IMR-90 (cell line): ENCODE results near the gene AGO3. TPM values are rescaled to one million over a fixed set of nuclear protein-coding genes. Genes with fewer than 3 reads are reported as not detected.

Experiments used
- ATAC-seq: fragments of 200-7000 bp; cut with Tn5 transposase; 2 replicates; pipeline ENCODE4 v1.9.1; 2020; ENCODE audit warnings: low read depth, mild to moderate bottlenecking, moderate library complexity
- BruUV-seq: library from RNA; stranded (reverse); fragments of 400-500 nt; replicated peaks from 2 replicates; lab custom pipeline; 2021; lab: Mats Ljungman, UMichigan
- CTCF ChIA-PET: fragments of 300-600 bp; formaldehyde crosslinking; extraction: SDS; loops from one replicate; lab custom pipeline; 2021; ENCODE audit warnings: antibody characterized with exemption; lab: Yijun Ruan, JAX
- POLR2A ChIA-PET: fragments of 300-600 bp; sonication (Branson Sonifier 250); formaldehyde crosslinking; loops from one replicate; lab custom pipeline; 2022; ENCODE audit warnings: antibody characterized with exemption; ENCODE audit not compliant: unreplicated experiment; lab: Charles Lee
- DNase-seq: peaks from one replicate; pipeline ENCODE4 v3.0.0; 2013
- H2AFZ ChIP-seq: replicated peaks from 2 replicates; pipeline ENCODE3; 2013; ENCODE audit warnings: low read length, mild to moderate bottlenecking; ENCODE audit not compliant: poor library complexity
- H2AK5ac ChIP-seq: 2 replicates; pipeline ENCODE4 v1.6.1; 2013; ENCODE audit warnings: low read depth, low read length, inconsistent platforms
- H2AK9ac ChIP-seq: replicated peaks from 2 replicates; pipeline ENCODE3; 2013; ENCODE audit warnings: mild to moderate bottlenecking, low read depth, low read length, moderate library complexity; ENCODE audit not compliant: poor library complexity
- H2BK120ac ChIP-seq: 2 replicates; pipeline ENCODE4 v1.6.1; 2013; ENCODE audit warnings: low read depth, low read length, inconsistent platforms
- H2BK15ac ChIP-seq: 3 replicates; pipeline ENCODE4 v1.6.1; 2013; ENCODE audit warnings: low read depth, low read length, inconsistent platforms
- H2BK20ac ChIP-seq: 2 replicates; pipeline ENCODE4 v1.6.1; 2013; ENCODE audit warnings: low read depth, mild to moderate bottlenecking, inconsistent platforms, low read length, moderate library complexity
- H2BK5ac ChIP-seq: 2 replicates; pipeline ENCODE4 v1.6.1; 2013; ENCODE audit warnings: mild to moderate bottlenecking, low read depth, low read length, inconsistent platforms; ENCODE audit not compliant: poor library complexity, severe bottlenecking
- H3K14ac ChIP-seq: replicated peaks from 2 replicates; pipeline ENCODE4 v1.6.1; 2013; ENCODE audit warnings: low read depth, low read length, inconsistent platforms
- H3K18ac ChIP-seq: 2 replicates; pipeline ENCODE4 v1.6.1; 2013; ENCODE audit warnings: low read depth, low read length, control low read depth
- H3K23ac ChIP-seq: 2 replicates; pipeline ENCODE4 v1.6.1; 2013; ENCODE audit warnings: low read depth, low read length, inconsistent platforms
- H3K27ac ChIP-seq: 2 replicates; pipeline ENCODE4 v1.5.1; 2013; ENCODE audit warnings: mild to moderate bottlenecking, control low read depth, low read length; ENCODE audit not compliant: insufficient read depth
- H3K27me3 ChIP-seq: 2 replicates; pipeline ENCODE4 v1.6.1; 2013; ENCODE audit warnings: low read length; ENCODE audit not compliant: control insufficient read depth, insufficient read depth
- H3K36me3 ChIP-seq: 2 replicates; pipeline ENCODE4 v1.6.1; 2013; ENCODE audit warnings: low read length, mixed read lengths; ENCODE audit not compliant: control insufficient read depth, insufficient read depth
- H3K4ac ChIP-seq: 2 replicates; pipeline ENCODE4 v1.6.1; 2013; ENCODE audit warnings: low read depth, low read length, inconsistent platforms
- H3K4me1 ChIP-seq: 2 replicates; pipeline ENCODE4 v1.6.1; 2013; ENCODE audit warnings: low read length, mixed read lengths; ENCODE audit not compliant: control insufficient read depth, insufficient read depth
- H3K4me2 ChIP-seq: 2 replicates; pipeline ENCODE4 v1.6.1; 2013; ENCODE audit warnings: low read depth, mild to moderate bottlenecking, control low read depth, low read length, moderate library complexity
- H3K4me3 ChIP-seq: 2 replicates; pipeline ENCODE4 v1.5.1; 2013; ENCODE audit warnings: low read depth, mild to moderate bottlenecking, control low read depth, low read length, moderate library complexity; ENCODE audit not compliant: insufficient read depth
- H3K56ac ChIP-seq: 2 replicates; pipeline ENCODE4 v1.6.1; 2013; ENCODE audit warnings: low read length, inconsistent platforms; ENCODE audit not compliant: insufficient read depth; ENCODE audit errors: extremely low read depth
- H3K79me1 ChIP-seq, 2 experiments: 2 replicates each; pipeline ENCODE4 v1.6.1; 2013; ENCODE audit warnings: low read length in 2 of 2, inconsistent platforms in 1 of 2, low read depth in 1 of 2
- H3K9ac ChIP-seq: 2 replicates; pipeline ENCODE4 v1.6.1; 2013; ENCODE audit warnings: low read depth, low read length, control low read depth
- H3K9me1 ChIP-seq: 2 replicates; pipeline ENCODE4 v1.6.1; 2013; ENCODE audit warnings: low read length, inconsistent platforms; ENCODE audit not compliant: insufficient read depth
- H3K9me3 ChIP-seq: 2 replicates; pipeline ENCODE4 v1.6.1; 2013; ENCODE audit warnings: low read length; ENCODE audit not compliant: control insufficient read depth, insufficient read depth
- H4K20me1 ChIP-seq: 2 replicates; pipeline ENCODE4 v1.6.1; 2013; ENCODE audit warnings: low read length, inconsistent platforms; ENCODE audit not compliant: insufficient read depth
- H4K5ac ChIP-seq: 2 replicates; pipeline ENCODE4 v1.6.1; 2013; ENCODE audit warnings: mild to moderate bottlenecking, low read depth, low read length, control low read depth
- H4K8ac ChIP-seq, 2 experiments: 2 replicates each; pipeline ENCODE4 v1.6.1; 2013; ENCODE audit warnings: low read depth in 2 of 2, low read length in 2 of 2, control low read depth in 1 of 2, inconsistent platforms in 1 of 2
- H4K91ac ChIP-seq: 2 replicates; pipeline ENCODE4 v1.6.1; 2013; ENCODE audit warnings: low read depth, low read length, inconsistent platforms; ENCODE audit not compliant: insufficient read depth
- CHD1 ChIP-seq: IDR thresholded peaks from 2 replicates; pipeline ENCODE4 v1.6.1; 2012; ENCODE audit warnings: low read depth, low read length, improper control_type of control experiment
- CTCF ChIP-seq: conservative IDR thresholded peaks from 2 replicates; pipeline ENCODE4 v1.5.1; 2012; ENCODE audit warnings: mild to moderate bottlenecking, low read depth, low read length, improper control_type of control experiment
- FOS ChIP-seq: fragments of 150-350 bp; IDR thresholded peaks from 2 replicates; pipeline ENCODE4 v1.6.1; 2016; ENCODE audit warnings: low read depth, low read length
- MAFK ChIP-seq: IDR thresholded peaks from 2 replicates; pipeline ENCODE4 v1.6.1; 2012; ENCODE audit warnings: low read depth, low read length, improper control_type of control experiment
- MAZ ChIP-seq: IDR thresholded peaks from 2 replicates; pipeline ENCODE4 v1.6.1; 2012; ENCODE audit warnings: low read depth, mild to moderate bottlenecking, low read length, improper control_type of control experiment, moderate library complexity, borderline replicate concordance
- POLR2A ChIP-seq: IDR thresholded peaks from 2 replicates; pipeline ENCODE4 v1.6.1; 2012; ENCODE audit warnings: mild to moderate bottlenecking, low read depth, low read length
- RAD21 ChIP-seq: IDR thresholded peaks from 2 replicates; pipeline ENCODE4 v1.6.1; 2012; ENCODE audit warnings: low read length, improper control_type of control experiment
- RCOR1 ChIP-seq: IDR thresholded peaks from 2 replicates; pipeline ENCODE4 v1.6.1; 2012; ENCODE audit warnings: mild to moderate bottlenecking, low read length, improper control_type of control experiment; ENCODE audit not compliant: insufficient replicate concordance
- SMC3 ChIP-seq: fragments of 150-350 bp; IDR thresholded peaks from 2 replicates; pipeline ENCODE4 v1.6.1; 2016; ENCODE audit warnings: low read depth, mild to moderate bottlenecking, antibody characterized with exemption, low read length, moderate library complexity
- dilution Hi-C: fragments of 300-500 bp; cut with HindIII; formaldehyde crosslinking; loops from one replicate; pipeline ENCODE4 v1.14.3; 2018; ENCODE audit warnings: low sequenced_read_pairs; ENCODE audit not compliant: unreplicated experiment
- in situ Hi-C: fragments of 300-500 bp; cut with MboI; formaldehyde crosslinking; loops from 3 replicates; pipeline ENCODE4 v1.14.3; 2019; ENCODE audit warnings: low sequenced_read_pairs, inconsistent platforms, mixed read lengths
- intact Hi-C: fragments of 100-400 bp; cut with micrococcal nuclease; formaldehyde crosslinking; loops from 2 replicates; pipeline ENCODE4 v1.10.0; 2022
- polyA plus RNA-seq, 3 experiments: library from polyadenylated mRNA; depleted of rRNA; stranded (reverse); fragments of >200 nt; gene quantifications; 2 replicates each; pipeline ENCODE4 v1.2.3, GENCODE V29; 2012; ENCODE audit warnings: low replicate concordance in 1 of 3
- total RNA-seq: library from RNA; depleted of rRNA; stranded (reverse); fragments of >200 nt; gene quantifications from 2 replicates; pipeline ENCODE4 v1.2.3, GENCODE V29; 2012
- TF ChIP-seq, protein P1 (sequence below): fragments of 150-350 bp; IDR thresholded peaks from 2 replicates; pipeline ENCODE4 v1.6.1; 2016; ENCODE audit warnings: low read depth, mild to moderate bottlenecking, low read length, moderate library complexity, borderline replicate concordance

The AGO3 gene
- total and polyA plus RNA-seq, 2 of the 4 experiments (the other 2 are of a cell fraction) = 8.9 to 25.6 TPM

DNA sequence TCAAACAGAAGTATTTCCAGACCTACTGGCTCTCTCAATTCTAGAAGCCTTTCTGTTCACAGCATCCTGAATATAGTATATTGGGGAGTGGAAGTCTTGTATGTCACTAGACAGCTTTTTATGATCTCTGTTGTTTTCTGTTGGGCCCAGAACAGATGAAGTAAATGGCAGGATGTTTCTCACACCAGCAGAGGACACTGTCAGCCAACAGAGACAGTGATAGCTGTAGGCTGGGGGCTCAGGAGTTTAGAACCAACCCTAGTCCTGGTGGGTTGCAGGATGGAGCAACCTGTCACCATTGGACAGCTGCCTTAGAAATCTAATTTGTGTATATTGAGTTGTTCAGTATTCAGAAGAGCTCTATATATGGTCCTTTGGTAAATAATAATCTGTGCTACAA is 31.0 kb upstream of the AGO3 start:
- Histone ChIP-seq H3K27ac (no peak overlapping the region), H3K4ac (no peak overlapping the region), H4K91ac (no peak overlapping the region), H2BK120ac (no peak overlapping the region), H3K18ac (no peak overlapping the region), H2AK9ac (no peak overlapping the region), H3K14ac (no peak overlapping the region), H3K4me3 (no peak overlapping the region), H4K5ac (no peak overlapping the region), H3K4me1 (no peaks in the 10 kb centered on the region), H3K23ac (no peak overlapping the region), H2BK15ac (no peak overlapping the region), H2AK5ac (no peak overlapping the region), H3K9ac (no peak overlapping the region), H4K20me1 (no peaks in the 10 kb centered on the region), H3K36me3 (peaks cover 21% of the 10 kb centered on the region), H2AFZ (no peak overlapping the region), H4K8ac (no peak overlapping the region), H3K9me1 (peaks cover 5% of the 10 kb centered on the region; the same call in 1 of the 2 replicates), H3K79me1 (no peaks in the 10 kb centered on the region), H3K27me3 (no peaks in the 10 kb centered on the region), H2BK20ac (no peak overlapping the region), H3K56ac (no peak overlapping the region), H3K9me3 (no peaks in the 10 kb centered on the region), H3K4me2 (no peak overlapping the region), H2BK5ac (no peak overlapping the region)
- TF ChIP-seq MAFK (no peak), RCOR1 (no peak), CTCF (no peak), FOS (no peak), SMC3 (no peak), RAD21 (no peak), POLR2A (no peak), CHD1 (no peak), MAZ (no peak)
- TF ChIP-seq, protein P1, sequence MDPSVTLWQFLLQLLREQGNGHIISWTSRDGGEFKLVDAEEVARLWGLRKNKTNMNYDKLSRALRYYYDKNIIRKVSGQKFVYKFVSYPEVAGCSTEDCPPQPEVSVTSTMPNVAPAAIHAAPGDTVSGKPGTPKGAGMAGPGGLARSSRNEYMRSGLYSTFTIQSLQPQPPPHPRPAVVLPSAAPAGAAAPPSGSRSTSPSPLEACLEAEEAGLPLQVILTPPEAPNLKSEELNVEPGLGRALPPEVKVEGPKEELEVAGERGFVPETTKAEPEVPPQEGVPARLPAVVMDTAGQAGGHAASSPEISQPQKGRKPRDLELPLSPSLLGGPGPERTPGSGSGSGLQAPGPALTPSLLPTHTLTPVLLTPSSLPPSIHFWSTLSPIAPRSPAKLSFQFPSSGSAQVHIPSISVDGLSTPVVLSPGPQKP = no peak
- DNase-seq (no peak), ATAC-seq (no peak)
- intact Hi-C loops = no loop called here
- in situ Hi-C loops = no loop called here
- dilution Hi-C loops = no loop called here
- POLR2A ChIA-PET = no interaction called here
- CTCF ChIA-PET = interaction anchor here (1.5 kb wide), 1 partner anchor 17 kb away, joined by 3 read pairs; the partner anchor contains the start of gene AGO1
- BruUV-seq = no TSS peak
